Measurements from ENCODE around the gene ZBTB32. TPM values are rescaled to one million over a fixed set of nuclear protein-coding genes. Genes with fewer than 3 reads are reported as not detected.

ZBTB32 gene
- total and polyA plus RNA-seq, 2 experiments from 2014 or later: 0.65 TPM; not detected in 1

- TF ChIP-seq CTCF (conservative IDR thresholded peaks at IDR 0.05; ENCODE audit: low read depth in 2 of 2): no peak
- no peak for TF ChIP-seq EZH2phosphoT487 (IDR thresholded peaks at IDR 0.05; ENCODE audit: unreplicated experiment)
Measured at GRCh38 chr19:35724560-35724959, 20.2 kb downstream of the ZBTB32 start (continued).

- peaks cover 29% of the 10 kb centered on the region; the same call in 1 of the 2 replicates for H3K36me3 ChIP-seq (ENCODE audit: insufficient read depth)
- peaks cover 88% of the 10 kb centered on the region for H3K36me3 Mint-ChIP-seq (ENCODE audit: low read depth)
- H4K20me1 ChIP-seq (replicated peaks; ENCODE audit: insufficient read depth): peaks cover 5% of the 10 kb centered on the region
- peaks cover 18% of the 10 kb centered on the region for H3K27me3 Mint-ChIP-seq (ENCODE audit: insufficient read depth, low read depth, poor library complexity)
- H3K79me2 ChIP-seq (replicated peaks; ENCODE audit: insufficient read depth): no peaks in the 10 kb centered on the region
- no peak overlapping the region for H3K4me3 ChIP-seq
- H2AFZ ChIP-seq: no peak overlapping the region
- H3K27me3 ChIP-seq (ENCODE audit: insufficient read depth): no peaks in the 10 kb centered on the region
- no peaks in the 10 kb centered on the region for H3K9me2 ChIP-seq (ENCODE audit: insufficient read depth)
- no peak overlapping the region for H3K27ac ChIP-seq (ENCODE audit: low read depth)
- no peak overlapping the region for H3K27ac Mint-ChIP-seq
- no peaks in the 10 kb centered on the region; the same call in 2 of the 3 replicates for H3K9me3 Mint-ChIP-seq
- ATAC-seq: no peak
- H3K4me1 ChIP-seq (ENCODE audit: insufficient read depth): no peaks in the 10 kb centered on the region
- no peaks in the 10 kb centered on the region for H3F3A ChIP-seq (replicated peaks; ENCODE audit: low read depth)
- DNase-seq (ENCODE audit: low spot score): no peak
- no peak overlapping the region for H3K4me3 Mint-ChIP-seq
- H3K4me1 Mint-ChIP-seq: no peaks in the 10 kb centered on the region
- H3K4me2 ChIP-seq: no peak overlapping the region
- TF ChIP-seq POLR2AphosphoS5 (IDR thresholded peaks at IDR 0.05; ENCODE audit: low read depth) (no peak), CREB1 (CRISPR knock-in tag; IDR thresholded peaks at IDR 0.05; ENCODE audit: low read depth) (no peak), REST (IDR thresholded peaks at IDR 0.05; ENCODE audit: unreplicated experiment) (no peak), EZH2phosphoT487 (IDR thresholded peaks at IDR 0.05; ENCODE audit: unreplicated experiment) (no peak), EZH2 (IDR thresholded peaks at IDR 0.05; ENCODE audit: low read depth, unreplicated experiment) (no peak), ETS1 (IDR thresholded peaks at IDR 0.05) (no peak), ZNF462 (CRISPR knock-in tag; IDR thresholded peaks at IDR 0.05) (no peak), NANOG (IDR thresholded peaks at IDR 0.05; ENCODE audit: borderline replicate concordance) (no peak), ZNF331 (CRISPR knock-in tag; IDR thresholded peaks at IDR 0.05; ENCODE audit: low read depth) (no peak), STAT1 (IDR thresholded peaks at IDR 0.05; ENCODE audit: unreplicated experiment) (no peak)
Measured at GRCh38 chr19:35725216-35725861, 21.0 kb downstream of the ZBTB32 start.
